ENCODE results near the gene PRPH. TPM values are rescaled to one million over a fixed set of nuclear protein-coding genes. Genes with fewer than 3 reads are reported as not detected.

Gene PRPH
- total and polyA plus RNA-seq, 9 of the 15 experiments (the other 6 are each of a cell fraction or from before 2014, with no cell fraction given), result 0.27 to 1.9 (median 1.3) TPM; not detected in 1

DNA sequence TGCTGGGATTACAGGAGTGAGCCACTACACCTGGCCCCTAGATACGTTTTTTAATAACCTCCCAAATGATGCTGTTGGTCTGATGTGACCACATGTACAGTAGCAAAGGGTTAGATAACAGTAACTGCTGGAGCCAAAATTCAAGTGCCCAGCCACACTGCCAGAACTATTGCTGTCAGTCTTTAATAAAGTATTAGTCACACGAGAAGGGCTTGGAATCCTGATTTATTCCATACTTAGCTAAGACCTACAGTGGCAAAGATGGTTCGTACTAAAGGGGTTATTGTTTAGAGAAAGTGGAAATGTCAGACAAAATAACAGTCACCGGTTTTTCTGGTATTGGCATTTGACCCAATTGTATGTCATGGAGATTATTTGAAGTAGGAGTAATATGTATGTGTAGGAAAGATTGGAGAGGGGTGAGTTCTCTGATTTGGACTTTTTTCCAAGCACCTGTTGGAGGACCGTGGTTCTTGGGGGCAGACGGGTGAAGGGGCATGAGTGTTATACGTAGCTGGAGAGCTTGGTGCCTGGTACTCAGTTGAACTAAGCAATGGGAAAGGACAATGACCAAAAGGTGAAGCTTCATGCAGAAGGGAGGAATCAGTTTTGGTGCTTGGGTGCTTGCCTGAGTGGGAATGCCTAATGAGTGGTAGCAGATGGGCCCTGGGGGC lies 20.4 kb upstream of the PRPH start:
- DNase-seq (ENCODE audit: extremely low read depth in 1 of 4, low spot score in 3 of 4) (no peak), FAIRE-seq (peak; percentile 60), ATAC-seq (peak; percentile 27)
- Histone ChIP-seq H3K27me3 (ENCODE audit: control insufficient read depth in 2 of 2, insufficient read depth in 2 of 2, low read length in 2 of 2) (no peaks in the 10 kb centered on the region), H3K9me3 (replicated peaks; ENCODE audit: control insufficient read depth, insufficient read depth, low read depth, low read length) (no peaks in the 10 kb centered on the region), H3K79me2 (ENCODE audit: control insufficient read depth, insufficient read depth, low read length) (peaks cover 13% of the 10 kb centered on the region), H3K36me3 (ENCODE audit: control insufficient read depth, insufficient read depth, low read length) (peaks cover 41% of the 10 kb centered on the region), H3K4me3 (no peak overlapping the region), H3K4me1 (replicated peaks in 1 of 2; ENCODE audit: control insufficient read depth in 2 of 2, insufficient read depth in 2 of 2, low read length in 2 of 2) (peaks cover 5 to 7% of the 10 kb centered on the region in 2 experiments; a peak in 3 of 5 replicates), H2AFZ (ENCODE audit: low read depth, low read length) (no peak overlapping the region), H3K9me1 (ENCODE audit: control insufficient read depth, insufficient read depth, low read length) (no peaks in the 10 kb centered on the region), H3K4me2 (ENCODE audit: insufficient read depth, low read length) (no peak overlapping the region), H4K20me1 (replicated peaks; ENCODE audit: control insufficient read depth, insufficient read depth, low read length) (peaks cover 41% of the 10 kb centered on the region), H3K9ac (ENCODE audit: insufficient read depth in 1 of 2, low read depth in 2 of 2, low read length in 2 of 2) (no peak overlapping the region), H3K27ac (ENCODE audit: extremely low read depth, low read depth, low read length) (no peak overlapping the region)
- in situ Hi-C loops (cut with MboI), result no loop called here
- WGBS (ENCODE audit: insufficient coverage, low coverage, missing lambda C conversion rate), result 24% methylated on average over 7 of the region's 7 CpGs
- CTCF ChIA-PET (ENCODE audit: low intra/inter-chr PET ratio), result no interaction called here
- intact Hi-C loops (cut with micrococcal nuclease), result no loop called here
- no TSS peak for BruUV-seq (replicated peaks)
- POLR2A ChIA-PET, result interaction anchor here (0.6 to 7.5 kb wide), 15 partner anchors 7 to 569 kb away, joined by 3 to 141 read pairs (median 4); partner anchors contain the start of genes PRPH, SPATS2, TUBA1C and WNT1
- TF ChIP-seq, protein P1, sequence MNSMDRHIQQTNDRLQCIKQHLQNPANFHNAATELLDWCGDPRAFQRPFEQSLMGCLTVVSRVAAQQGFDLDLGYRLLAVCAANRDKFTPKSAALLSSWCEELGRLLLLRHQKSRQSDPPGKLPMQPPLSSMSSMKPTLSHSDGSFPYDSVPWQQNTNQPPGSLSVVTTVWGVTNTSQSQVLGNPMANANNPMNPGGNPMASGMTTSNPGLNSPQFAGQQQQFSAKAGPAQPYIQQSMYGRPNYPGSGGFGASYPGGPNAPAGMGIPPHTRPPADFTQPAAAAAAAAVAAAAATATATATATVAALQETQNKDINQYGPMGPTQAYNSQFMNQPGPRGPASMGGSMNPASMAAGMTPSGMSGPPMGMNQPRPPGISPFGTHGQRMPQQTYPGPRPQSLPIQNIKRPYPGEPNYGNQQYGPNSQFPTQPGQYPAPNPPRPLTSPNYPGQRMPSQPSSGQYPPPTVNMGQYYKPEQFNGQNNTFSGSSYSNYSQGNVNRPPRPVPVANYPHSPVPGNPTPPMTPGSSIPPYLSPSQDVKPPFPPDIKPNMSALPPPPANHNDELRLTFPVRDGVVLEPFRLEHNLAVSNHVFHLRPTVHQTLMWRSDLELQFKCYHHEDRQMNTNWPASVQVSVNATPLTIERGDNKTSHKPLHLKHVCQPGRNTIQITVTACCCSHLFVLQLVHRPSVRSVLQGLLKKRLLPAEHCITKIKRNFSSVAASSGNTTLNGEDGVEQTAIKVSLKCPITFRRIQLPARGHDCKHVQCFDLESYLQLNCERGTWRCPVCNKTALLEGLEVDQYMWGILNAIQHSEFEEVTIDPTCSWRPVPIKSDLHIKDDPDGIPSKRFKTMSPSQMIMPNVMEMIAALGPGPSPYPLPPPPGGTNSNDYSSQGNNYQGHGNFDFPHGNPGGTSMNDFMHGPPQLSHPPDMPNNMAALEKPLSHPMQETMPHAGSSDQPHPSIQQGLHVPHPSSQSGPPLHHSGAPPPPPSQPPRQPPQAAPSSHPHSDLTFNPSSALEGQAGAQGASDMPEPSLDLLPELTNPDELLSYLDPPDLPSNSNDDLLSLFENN (IDR thresholded peaks at IDR 0.05; ENCODE audit: low read depth in 2 of 2, low read length in 2 of 2), result no peak
- TF ChIP-seq, protein P2, sequence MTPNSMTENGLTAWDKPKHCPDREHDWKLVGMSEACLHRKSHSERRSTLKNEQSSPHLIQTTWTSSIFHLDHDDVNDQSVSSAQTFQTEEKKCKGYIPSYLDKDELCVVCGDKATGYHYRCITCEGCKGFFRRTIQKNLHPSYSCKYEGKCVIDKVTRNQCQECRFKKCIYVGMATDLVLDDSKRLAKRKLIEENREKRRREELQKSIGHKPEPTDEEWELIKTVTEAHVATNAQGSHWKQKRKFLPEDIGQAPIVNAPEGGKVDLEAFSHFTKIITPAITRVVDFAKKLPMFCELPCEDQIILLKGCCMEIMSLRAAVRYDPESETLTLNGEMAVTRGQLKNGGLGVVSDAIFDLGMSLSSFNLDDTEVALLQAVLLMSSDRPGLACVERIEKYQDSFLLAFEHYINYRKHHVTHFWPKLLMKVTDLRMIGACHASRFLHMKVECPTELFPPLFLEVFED (CRISPR knock-in tag; conservative IDR thresholded peaks at IDR 0.05), result 0 out of 2 replicates have a peak, but pooled peaks have one; percentile 49
- TF ChIP-seq RBM25 (IDR thresholded peaks at IDR 0.05; ENCODE audit: low read depth, low read length, severe bottlenecking) (no peak), ZNF121 (CRISPR knock-in tag; conservative IDR thresholded peaks at IDR 0.05) (no peak), FOXK2 (conservative IDR thresholded peaks at IDR 0.05 in 1 of 2, IDR thresholded peaks at IDR 0.05 in 1 of 2; ENCODE audit: low read depth in 2 of 2) (no peak), HDAC1 (IDR thresholded peaks at IDR 0.05) (no peak), POLR2AphosphoS5 (IDR thresholded peaks at IDR 0.05; ENCODE audit: control insufficient read depth, insufficient read depth, low read depth, low read length) (peak; percentile 33; the same call in 1 of the 2 replicates), ILF3 (IDR thresholded peaks at IDR 0.05; ENCODE audit: borderline replicate concordance) (peak; percentile 69), ZNF780A (CRISPR knock-in tag; IDR thresholded peaks at IDR 0.05) (no peak)

Data from K562 (cell line).